HepG2 (cell line): ENCODE data around the gene MSANTD2. TPM values are rescaled to one million over a fixed set of nuclear protein-coding genes. Genes with fewer than 3 reads are reported as not detected.

Experiments used
- ATAC-seq: fragments of 200-7000 bp; cut with Tn5 transposase; 3 replicates; pipeline ENCODE4 v1.9.1; 2020; ENCODE audit warnings: mild to moderate bottlenecking, moderate library complexity
- BruUV-seq: library from RNA; stranded (reverse); fragments of 400-500 nt; replicated peaks from 2 replicates; lab custom pipeline; 2021; lab: Mats Ljungman, UMichigan
- CTCF ChIA-PET: fragments of 300-600 bp; formaldehyde crosslinking; extraction: SDS; loops from one replicate; lab custom pipeline; 2021; ENCODE audit warnings: low total read pairs, inconsistent platforms, low intra/inter-chr PET ratio; lab: Yijun Ruan, JAX
- POLR2A ChIA-PET: fragments of 350-600 bp; sonication (Branson Sonifier 250); formaldehyde crosslinking; loops from one replicate; lab custom pipeline; 2020; ENCODE audit warnings: antibody characterized with exemption, inconsistent platforms; lab: Yijun Ruan, JAX
- DNase-seq: peaks from one replicate; pipeline ENCODE4 v3.0.0-alpha.2; 2015; ENCODE audit warnings: low spot score
- FAIRE-seq: peaks from 3 replicates; lab custom pipeline; 2011; peaks lifted over from hg19 to GRCh38; lab: Jason Lieb, UNC
- H2AFZ ChIP-seq: one replicate; pipeline ENCODE4 v1.6.1; 2011; ENCODE audit warnings: low read length, inconsistent platforms
- H3K27ac ChIP-seq: fragments of 300-600 bp; 3 replicates; pipeline ENCODE4 v1.8.0; 2011; ENCODE audit warnings: mixed run types, mild to moderate bottlenecking, mixed read lengths, low read length, inconsistent platforms; ENCODE audit not compliant: insufficient read depth; ENCODE audit errors: extremely low read length
- H3K27me3 ChIP-seq, 2 experiments: fragments of 200-600 bp in 1 of 2; 2 replicates in 1 of 2; 3 replicates in 1 of 2; pipeline versions ENCODE4 v1.6.0 to v1.8.0; 2011; ENCODE audit warnings: low read length in 2 of 2, mild to moderate bottlenecking in 2 of 2, moderate library complexity in 2 of 2, inconsistent platforms in 1 of 2; ENCODE audit not compliant: insufficient read depth in 2 of 2, control insufficient read depth in 1 of 2
- H3K36me3 ChIP-seq, 2 experiments: fragments of 200-600 bp in 1 of 2; replicated peaks in 1 of 2; 2 replicates in 1 of 2; 3 replicates in 1 of 2; pipeline versions ENCODE4 v1.5.1 to v1.8.0; 2011; ENCODE audit warnings: low read length in 2 of 2, inconsistent platforms in 1 of 2; ENCODE audit not compliant: insufficient read depth in 2 of 2, control insufficient read depth in 1 of 2
- H3K4me1 ChIP-seq: 2 replicates; pipeline ENCODE4 v1.5.1; 2012; ENCODE audit warnings: low read length, inconsistent platforms; ENCODE audit not compliant: insufficient read depth
- H3K4me2 ChIP-seq: 2 replicates; pipeline ENCODE4 v1.6.0; 2011; ENCODE audit warnings: low read depth, low read length, inconsistent platforms
- H3K4me3 ChIP-seq, 3 experiments: fragments of 200-600 bp in 1 of 3; sonication (generic), shearing (Covaris generic) in 1 of 3; replicated peaks in 1 of 3; 2 replicates each; pipeline ENCODE4 v1.5.1; 2011 to 2016; ENCODE audit warnings: low read length in 3 of 3, inconsistent platforms in 2 of 3, low read depth in 2 of 3, mild to moderate bottlenecking in 2 of 3, control low read depth in 1 of 3, mixed read lengths in 1 of 3; ENCODE audit not compliant: insufficient read depth in 1 of 3
- H3K79me2 ChIP-seq: one replicate; pipeline ENCODE4 v1.6.1; 2011; ENCODE audit warnings: low read length, inconsistent platforms; ENCODE audit not compliant: insufficient read depth
- H3K9ac ChIP-seq: 2 replicates; pipeline ENCODE4 v1.6.0; 2011; ENCODE audit warnings: mild to moderate bottlenecking, low read depth, low read length, inconsistent platforms; ENCODE audit not compliant: insufficient read depth
- H3K9me3 ChIP-seq: 2 replicates; pipeline ENCODE4 v1.5.1; 2012; ENCODE audit warnings: mild to moderate bottlenecking, low read length
- H4K20me1 ChIP-seq: 2 replicates; pipeline ENCODE4 v1.6.0; 2011; ENCODE audit warnings: inconsistent platforms, mild to moderate bottlenecking, low read length, moderate library complexity; ENCODE audit not compliant: insufficient read depth
- ZNF138 ChIP-seq: sonication (generic); formaldehyde crosslinking; IDR thresholded peaks from 2 replicates; pipeline ENCODE4 v1.5.0; 2020; ENCODE audit warnings: mild to moderate bottlenecking, low read depth, missing genetic modification reagents
- ZNF367 ChIP-seq: sonication (generic); formaldehyde crosslinking; IDR thresholded peaks from 2 replicates; pipeline ENCODE4 v1.4.0; 2020; ENCODE audit warnings: missing genetic modification reagents, borderline replicate concordance
- ZNF484 ChIP-seq: sonication (generic); formaldehyde crosslinking; IDR thresholded peaks from 2 replicates; pipeline ENCODE4 v1.5.1; 2020; ENCODE audit warnings: mild to moderate bottlenecking, low read depth, missing genetic modification reagents, borderline replicate concordance
- WGBS: methylation state at CpG from one replicate; pipeline ENCODE4 v1.1.6; 2017; ENCODE audit warnings: low lambda C conversion rate; 5-methylcytosine and 5-hydroxymethylcytosine counted together
- in situ Hi-C: cut with HindIII; loops from 2 replicates; pipeline ENCODE4 v1.10.0; 2017; ENCODE audit warnings: low pct_unique_long_range_greater_than_20kb; ENCODE audit not compliant: extremely low pct_ligation_motif_present
- intact Hi-C: fragments of 100-400 bp; cut with micrococcal nuclease; formaldehyde crosslinking; loops from one replicate; pipeline ENCODE4 v1.10.0; 2022; ENCODE audit not compliant: unreplicated experiment
- polyA plus RNA-seq, 8 experiments: library from polyadenylated mRNA; depleted of rRNA in 3 of 8; stranded (reverse) in 7 of 8; unstranded in 1 of 8; fragments of >200 nt; fragmentation: Illumina TruSeq in 4 of 8; extraction: Trizol in 4 of 8; gene quantifications; 2 replicates each; pipeline versions ENCODE4 v1.2.1 to v1.2.3, GENCODE V29; 2011 to 2016; ENCODE audit warnings: low read depth in 4 of 8, missing spikeins in 1 of 8, mixed read lengths in 1 of 8; ENCODE audit not compliant: insufficient read depth in 1 of 8
- total RNA-seq, 5 experiments: library from RNA; depleted of rRNA; stranded (reverse); fragments of >200 nt; fragmentation: Illumina TruSeq; extraction: Trizol; gene quantifications; 2 replicates each; pipeline ENCODE4 v1.2.3, GENCODE V29; 2016; ENCODE audit warnings: low read depth in 1 of 5
- TF ChIP-seq, protein P1 (sequence below): IDR thresholded peaks from 2 replicates; pipeline ENCODE4 v1.6.1; 2016
- TF ChIP-seq, protein P2 (sequence below): sonication (generic); formaldehyde crosslinking; IDR thresholded peaks from 2 replicates; pipeline ENCODE4 v1.9.0; 2021; ENCODE audit warnings: missing genetic modification reagents, borderline replicate concordance
- TF ChIP-seq, protein P3 (sequence below): sonication (generic); formaldehyde crosslinking; IDR thresholded peaks from 2 replicates; pipeline ENCODE4 v1.4.0; 2020; ENCODE audit warnings: missing genetic modification reagents
- TF ChIP-seq, protein P4 (sequence below): sonication (generic); formaldehyde crosslinking; IDR thresholded peaks from 2 replicates; pipeline ENCODE4 v1.8.1; 2022; ENCODE audit warnings: mild to moderate bottlenecking, missing genetic modification reagents

Gene MSANTD2
- total and polyA plus RNA-seq, 2 of the 13 experiments (the other 11 are each of a cell fraction or from before 2014, with no cell fraction given) = 8.7 to 10.1 TPM

DNA sequence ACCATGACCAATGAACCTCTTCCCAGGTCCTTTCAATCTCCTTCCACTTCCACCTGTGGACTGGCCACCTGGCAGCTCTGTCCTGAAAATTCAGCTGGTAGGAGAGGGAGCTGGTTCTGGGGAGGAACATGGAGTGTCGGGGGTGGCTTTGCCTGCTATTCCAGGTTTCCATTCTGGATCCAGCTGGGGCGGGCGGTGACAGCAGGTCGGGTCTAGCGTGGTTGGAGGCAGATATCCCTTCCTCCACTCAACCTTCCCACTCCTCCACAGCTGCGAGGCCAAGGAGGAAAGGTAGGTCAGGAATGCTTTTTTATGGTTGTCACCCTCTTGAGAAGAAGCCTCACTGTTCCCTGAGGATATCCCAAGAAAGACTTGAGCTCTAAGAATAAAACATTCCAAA, 57.2 kb downstream of the MSANTD2 start:
- no peaks in the 10 kb centered on the region for H4K20me1 ChIP-seq
- H2AFZ ChIP-seq = no peak overlapping the region
- TF ChIP-seq ZNF138 (CRISPR knock-in tag) (no peak), ZNF367 (CRISPR knock-in tag) (no peak), ZNF484 (no peak)
- TF ChIP-seq, protein P1, sequence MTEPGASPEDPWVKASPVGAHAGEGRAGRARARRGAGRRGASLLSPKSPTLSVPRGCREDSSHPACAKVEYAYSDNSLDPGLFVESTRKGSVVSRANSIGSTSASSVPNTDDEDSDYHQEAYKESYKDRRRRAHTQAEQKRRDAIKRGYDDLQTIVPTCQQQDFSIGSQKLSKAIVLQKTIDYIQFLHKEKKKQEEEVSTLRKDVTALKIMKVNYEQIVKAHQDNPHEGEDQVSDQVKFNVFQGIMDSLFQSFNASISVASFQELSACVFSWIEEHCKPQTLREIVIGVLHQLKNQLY (CRISPR knock-in tag) = no peak
- TF ChIP-seq, protein P2, sequence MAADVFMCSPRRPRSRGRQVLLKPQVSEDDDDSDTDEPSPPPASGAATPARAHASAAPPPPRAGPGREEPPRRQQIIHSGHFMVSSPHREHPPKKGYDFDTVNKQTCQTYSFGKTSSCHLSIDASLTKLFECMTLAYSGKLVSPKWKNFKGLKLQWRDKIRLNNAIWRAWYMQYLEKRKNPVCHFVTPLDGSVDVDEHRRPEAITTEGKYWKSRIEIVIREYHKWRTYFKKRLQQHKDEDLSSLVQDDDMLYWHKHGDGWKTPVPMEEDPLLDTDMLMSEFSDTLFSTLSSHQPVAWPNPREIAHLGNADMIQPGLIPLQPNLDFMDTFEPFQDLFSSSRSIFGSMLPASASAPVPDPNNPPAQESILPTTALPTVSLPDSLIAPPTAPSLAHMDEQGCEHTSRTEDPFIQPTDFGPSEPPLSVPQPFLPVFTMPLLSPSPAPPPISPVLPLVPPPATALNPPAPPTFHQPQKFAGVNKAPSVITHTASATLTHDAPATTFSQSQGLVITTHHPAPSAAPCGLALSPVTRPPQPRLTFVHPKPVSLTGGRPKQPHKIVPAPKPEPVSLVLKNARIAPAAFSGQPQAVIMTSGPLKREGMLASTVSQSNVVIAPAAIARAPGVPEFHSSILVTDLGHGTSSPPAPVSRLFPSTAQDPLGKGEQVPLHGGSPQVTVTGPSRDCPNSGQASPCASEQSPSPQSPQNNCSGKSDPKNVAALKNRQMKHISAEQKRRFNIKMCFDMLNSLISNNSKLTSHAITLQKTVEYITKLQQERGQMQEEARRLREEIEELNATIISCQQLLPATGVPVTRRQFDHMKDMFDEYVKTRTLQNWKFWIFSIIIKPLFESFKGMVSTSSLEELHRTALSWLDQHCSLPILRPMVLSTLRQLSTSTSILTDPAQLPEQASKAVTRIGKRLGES (CRISPR knock-in tag) = no peak
- TF ChIP-seq, protein P3, sequence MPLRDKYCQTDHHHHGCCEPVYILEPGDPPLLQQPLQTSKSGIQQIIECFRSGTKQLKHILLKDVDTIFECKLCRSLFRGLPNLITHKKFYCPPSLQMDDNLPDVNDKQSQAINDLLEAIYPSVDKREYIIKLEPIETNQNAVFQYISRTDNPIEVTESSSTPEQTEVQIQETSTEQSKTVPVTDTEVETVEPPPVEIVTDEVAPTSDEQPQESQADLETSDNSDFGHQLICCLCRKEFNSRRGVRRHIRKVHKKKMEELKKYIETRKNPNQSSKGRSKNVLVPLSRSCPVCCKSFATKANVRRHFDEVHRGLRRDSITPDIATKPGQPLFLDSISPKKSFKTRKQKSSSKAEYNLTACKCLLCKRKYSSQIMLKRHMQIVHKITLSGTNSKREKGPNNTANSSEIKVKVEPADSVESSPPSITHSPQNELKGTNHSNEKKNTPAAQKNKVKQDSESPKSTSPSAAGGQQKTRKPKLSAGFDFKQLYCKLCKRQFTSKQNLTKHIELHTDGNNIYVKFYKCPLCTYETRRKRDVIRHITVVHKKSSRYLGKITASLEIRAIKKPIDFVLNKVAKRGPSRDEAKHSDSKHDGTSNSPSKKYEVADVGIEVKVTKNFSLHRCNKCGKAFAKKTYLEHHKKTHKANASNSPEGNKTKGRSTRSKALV (CRISPR knock-in tag) = no peak
- TF ChIP-seq, protein P4, sequence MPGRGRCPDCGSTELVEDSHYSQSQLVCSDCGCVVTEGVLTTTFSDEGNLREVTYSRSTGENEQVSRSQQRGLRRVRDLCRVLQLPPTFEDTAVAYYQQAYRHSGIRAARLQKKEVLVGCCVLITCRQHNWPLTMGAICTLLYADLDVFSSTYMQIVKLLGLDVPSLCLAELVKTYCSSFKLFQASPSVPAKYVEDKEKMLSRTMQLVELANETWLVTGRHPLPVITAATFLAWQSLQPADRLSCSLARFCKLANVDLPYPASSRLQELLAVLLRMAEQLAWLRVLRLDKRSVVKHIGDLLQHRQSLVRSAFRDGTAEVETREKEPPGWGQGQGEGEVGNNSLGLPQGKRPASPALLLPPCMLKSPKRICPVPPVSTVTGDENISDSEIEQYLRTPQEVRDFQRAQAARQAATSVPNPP (CRISPR knock-in tag) = no peak
- no peak overlapping the region for H3K9ac ChIP-seq
- H3K9me3 ChIP-seq = no peaks in the 10 kb centered on the region
- in situ Hi-C loops (no loop called here), intact Hi-C loops (loop anchor here (5.0 to 10.0 kb wide), 2 partner anchors 52 to 1001 kb away; partner anchors contain the start of gene ZNF202)
- peaks cover 2 to 71% of the 10 kb centered on the region in 2 experiments; a peak in 4 of 5 replicates for H3K27me3 ChIP-seq
- H3K27ac ChIP-seq = no peak overlapping the region
- ChIA-PET CTCF (no interaction called here), POLR2A (no interaction called here)
- no peak for DNase-seq
- 40% methylated on average over 5 of the region's 6 CpGs for WGBS
- H3K79me2 ChIP-seq = no peaks in the 10 kb centered on the region
- ATAC-seq = no peak
- no peak overlapping the region for H3K4me2 ChIP-seq
- H3K4me3 ChIP-seq = no peak overlapping the region
- BruUV-seq = no TSS peak
- no peak for FAIRE-seq
- H3K36me3 ChIP-seq = no peaks in the 10 kb centered on the region
- peaks cover 29% of the 10 kb centered on the region for H3K4me1 ChIP-seq
